Gastrocnemius medialis (tissue), 4 donors: ENCODE data around the gene RGS1. TPM values are rescaled to one million over a fixed set of nuclear protein-coding genes. Genes with fewer than 3 reads are reported as not detected.

ENCODE experiments used
- ATAC-seq, 2 donors: fragments of 150-250 bp; one replicate each; pipeline ENCODE4 v1.9.1; 2016
- DNase-seq, 2 donors: peaks; one replicate each; pipeline ENCODE4 v3.0.0-alpha.2; 2019
- H3K27ac ChIP-seq, 4 donors: fragments of 200-600 bp; sonication (generic); 1 replicate in 1 of 4; 2 replicates in 3 of 4; pipeline ENCODE4 v1.5.1; 2016 to 2018; ENCODE audit warnings: mild to moderate bottlenecking in 2 of 4, moderate library complexity in 1 of 4
- H3K27me3 ChIP-seq, 3 donors: fragments of 200-600 bp; sonication (generic) in 2 of 3; 1 replicate in 1 of 3; 2 replicates in 2 of 3; pipeline versions ENCODE4 v1.5.1 to v1.6.0; 2016 to 2019; ENCODE audit warnings: mild to moderate bottlenecking in 1 of 3, moderate library complexity in 1 of 3
- H3K36me3 ChIP-seq, 2 donors: fragments of 200-600 bp; sonication (generic) in 1 of 2; one replicate each; pipeline ENCODE4 v1.5.1; 2017 to 2018
- H3K4me1 ChIP-seq, 2 donors: fragments of 200-600 bp; sonication (generic) in 1 of 2; one replicate each; pipeline ENCODE4 v1.5.1; 2016 to 2017; ENCODE audit warnings: mild to moderate bottlenecking in 2 of 2
- H3K4me3 ChIP-seq, 4 donors: fragments of 200-600 bp; sonication (generic) in 3 of 4; 1 replicate in 1 of 4; 2 replicates in 3 of 4; pipeline ENCODE4 v1.5.1; 2016 to 2019; ENCODE audit warnings: mild to moderate bottlenecking in 2 of 4
- H3K9me3 ChIP-seq, 3 donors: fragments of 200-600 bp; sonication (generic) in 2 of 3; 1 replicate in 1 of 3; 2 replicates in 2 of 3; pipeline ENCODE4 v1.5.1; 2016 to 2019
- CTCF ChIP-seq, 5 experiments: fragments of 450-650 bp in 3 of 5; fragments of 200-600 bp in 2 of 5; sonication (generic) in 2 of 5; IDR thresholded peaks in 4 of 5; conservative IDR thresholded peaks in 1 of 5; 1 replicate in 4 of 5; 2 replicates in 1 of 5; pipeline ENCODE4 v1.5.1; 2016 to 2019; ENCODE audit warnings: antibody characterized with exemption in 5 of 5, mild to moderate bottlenecking in 3 of 5, moderate library complexity in 3 of 5
- POLR2A ChIP-seq, 2 donors: fragments of 450-650 bp; IDR thresholded peaks; one replicate each; pipeline ENCODE4 v1.6.1; 2017; ENCODE audit warnings: antibody characterized with exemption in 2 of 2, mild to moderate bottlenecking in 2 of 2, moderate library complexity in 2 of 2
- in situ Hi-C, 4 donors: fragments of 200-750 bp; cut with MboI; loops; one replicate each; pipeline versions ENCODE4 v1.15.0 to v1.8.0; 2017; ENCODE audit warnings: low sequenced_read_pairs in 4 of 4
- intact Hi-C: fragments of 100-400 bp; cut with DNase I; formaldehyde crosslinking; loops from one replicate; pipeline ENCODE4 v1.15.1; 2023; ENCODE audit warnings: low total_unique reads
- total RNA-seq, 4 donors: library from RNA; depleted of rRNA; stranded (reverse); fragments of >200 nt; gene quantifications; one replicate each; pipeline versions ENCODE4 v1.1.0 to v1.2.3, GENCODE V29; 2016

Gene RGS1
- total RNA-seq, 4 donors from 2014 or later: 1.0 to 4.9 (median 3.5) TPM

GRCh38 chr1:192628396-192629057 lies 53.0 kb downstream of the RGS1 start:
- Histone ChIP-seq H3K36me3 (no peaks in the 10 kb centered on the region), H3K27ac (no peak overlapping the region), H3K4me3 (no peak overlapping the region), H3K9me3 (no peaks in the 10 kb centered on the region), H3K4me1 (no peaks in the 10 kb centered on the region), H3K27me3 (no peaks in the 10 kb centered on the region)
- intact Hi-C loops (no loop called here), in situ Hi-C loops (no loop called here)
- no peak for ATAC-seq
- DNase-seq: no peak
- no peak for TF ChIP-seq POLR2A (IDR thresholded peaks at IDR 0.05)
- TF ChIP-seq CTCF (IDR thresholded peaks at IDR 0.05 in 4 of 5, conservative IDR thresholded peaks at IDR 0.05 in 1 of 5): no peak

DNA sequence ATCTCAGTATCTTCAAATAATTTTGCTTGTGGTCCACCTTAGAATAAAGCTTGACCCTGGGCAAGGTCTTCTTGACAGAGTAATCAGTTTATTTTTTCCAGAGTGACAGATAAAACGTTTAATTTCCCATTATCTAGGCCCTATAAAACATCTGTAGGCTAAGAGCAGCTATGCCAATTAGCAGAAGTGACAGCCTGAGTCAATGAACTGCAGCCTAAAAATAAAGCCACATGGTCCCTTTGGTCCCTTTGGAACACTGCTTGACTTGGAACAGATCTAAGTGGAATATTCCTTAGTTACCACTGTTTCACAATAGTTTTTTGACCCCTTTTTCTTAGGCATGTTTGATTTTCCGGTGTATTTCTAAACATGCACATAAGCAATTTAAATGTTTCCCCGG lies 54.0 kb downstream of the RGS1 start:
- intact Hi-C loops: no loop called here

More for the DNA sequence above, 54.0 kb downstream of the RGS1 start:
- DNase-seq: no peak
- H3K4me1 ChIP-seq: no peaks in the 10 kb centered on the region
- ATAC-seq: no peak
- no peak overlapping the region for H3K4me3 ChIP-seq
- TF ChIP-seq POLR2A (IDR thresholded peaks at IDR 0.05) (no peak), CTCF (IDR thresholded peaks at IDR 0.05 in 4 of 5, conservative IDR thresholded peaks at IDR 0.05 in 1 of 5) (no peak)
- no peaks in the 10 kb centered on the region for H3K27me3 ChIP-seq
- H3K9me3 ChIP-seq: no peaks in the 10 kb centered on the region
- in situ Hi-C loops: no loop called here
- no peak overlapping the region for H3K27ac ChIP-seq
- H3K36me3 ChIP-seq: no peaks in the 10 kb centered on the region

Other genes with a start within 250 kb of the RGS1 start
- gene RGS13, start 60.4 kb downstream of the RGS1 start, total RNA-seq: not detected
- 10 to 100 TPM in 1 of 4 donors, 1 to 10 TPM in 3; 1.2 to 14.6 (median 5.8) TPM for gene RGS2, start 233.3 kb downstream of the RGS1 start, total RNA-seq